K562 (cell line): ENCODE data around the gene HARS1. TPM values are rescaled to one million over a fixed set of nuclear protein-coding genes. Genes with fewer than 3 reads are reported as not detected.
A peak's percentile ranks its signal among the peaks of the same experiment; 100 is the strongest.

Source experiments
- BRD4 ChIP-seq: fragments of 200-600 bp; sonication (generic); IDR thresholded peaks from 2 replicates; pipeline ENCODE4 v1.6.1; 2017; ENCODE audit warnings: inconsistent platforms
- CCAR2 ChIP-seq: fragments of 200-400 bp; formaldehyde crosslinking; IDR thresholded peaks from 2 replicates; pipeline ENCODE4 v1.6.1; 2017; ENCODE audit warnings: mild to moderate bottlenecking, low read depth, low read length
- CHD2 ChIP-seq: IDR thresholded peaks from 2 replicates; pipeline ENCODE4 v1.6.1; 2011; ENCODE audit warnings: low read depth, low read length
- CREBBP ChIP-seq: IDR thresholded peaks from one replicate; pipeline ENCODE4 v1.6.1; 2012; ENCODE audit warnings: low read depth, mild to moderate bottlenecking, control low read depth, inconsistent platforms, low read length
- DPF2 ChIP-seq: fragments of 450-650 bp; IDR thresholded peaks from 2 replicates; pipeline ENCODE4 v1.6.1; 2016
- FOXK2 ChIP-seq, 2 experiments: fragments of 450-650 bp; IDR thresholded peaks in 1 of 2; conservative IDR thresholded peaks in 1 of 2; 2 replicates each; pipeline ENCODE4 v1.6.1; 2016; ENCODE audit warnings: low read depth in 2 of 2, mild to moderate bottlenecking in 1 of 2
- IRF2 ChIP-seq: sonication (generic); formaldehyde crosslinking; IDR thresholded peaks from 2 replicates; pipeline ENCODE4 v1.8.1; 2022; ENCODE audit warnings: mild to moderate bottlenecking, missing genetic modification reagents
- MCM2 ChIP-seq: fragments of 450-650 bp; IDR thresholded peaks from 2 replicates; pipeline ENCODE4 v1.6.1; 2017; ENCODE audit warnings: low read depth, mild to moderate bottlenecking
- POLR2AphosphoS2 ChIP-seq: IDR thresholded peaks from 2 replicates; pipeline ENCODE4 v1.6.1; 2012; ENCODE audit warnings: low read length, improper control_type of control experiment
- ZFP1 ChIP-seq: fragments of 450-650 bp; formaldehyde crosslinking; IDR thresholded peaks from 2 replicates; pipeline ENCODE4 v1.4.0; 2020; ENCODE audit warnings: mild to moderate bottlenecking, mixed read lengths
- ZNF316 ChIP-seq: fragments of 450-650 bp; IDR thresholded peaks from 2 replicates; pipeline ENCODE4 v1.6.1; 2016
- ZNF408 ChIP-seq: fragments of 250-450 bp; sonication (Bioruptor Pico); IDR thresholded peaks from 2 replicates; pipeline ENCODE4 v1.4.0; 2020; ENCODE audit warnings: low read depth, mild to moderate bottlenecking, moderate library complexity
- ZNF707 ChIP-seq: fragments of 250-450 bp; sonication (Bioruptor Pico); conservative IDR thresholded peaks from 2 replicates; pipeline ENCODE4 v1.8.0; 2022; ENCODE audit warnings: inconsistent platforms, mild to moderate bottlenecking, moderate library complexity
- polyA plus RNA-seq, 8 experiments: library from polyadenylated mRNA; depleted of rRNA in 4 of 8; stranded (reverse) in 5 of 8; unstranded in 3 of 8; fragments of >200 nt; fragmentation: Nextera tagmentation in 2 of 8; fragmentation: Illumina TruSeq in 1 of 8; extraction: Ambion mirVana in 2 of 8; extraction: Trizol in 1 of 8; gene quantifications; 2 replicates each; pipeline versions ENCODE4 v1.2.1 to v1.2.3, GENCODE V29; 2011 to 2014; ENCODE audit warnings: inconsistent platforms in 1 of 8, missing spikeins in 1 of 8
- total RNA-seq, 7 experiments: library from RNA; depleted of rRNA in 6 of 7; stranded (reverse); fragments of >200 nt in 6 of 7; fragmentation: Illumina TruSeq in 2 of 7; extraction: Trizol in 2 of 7; gene quantifications; 2 replicates each; pipeline versions ENCODE4 v1.2.1 to v1.2.3, GENCODE V29; 2011 to 2021; ENCODE audit warnings: low replicate concordance in 1 of 7
- TF ChIP-seq, protein P1 (sequence below): fragments of 250-450 bp; sonication (Bioruptor Pico); IDR thresholded peaks from 2 replicates; pipeline ENCODE4 v1.8.0; 2021; ENCODE audit warnings: mild to moderate bottlenecking, moderate library complexity
- TF ChIP-seq, protein P2 (sequence below): sonication (generic); formaldehyde crosslinking; IDR thresholded peaks from 2 replicates; pipeline ENCODE4 v1.8.0; 2022; ENCODE audit warnings: mild to moderate bottlenecking, low read depth, missing genetic modification reagents
- TF ChIP-seq, protein P3 (sequence below): fragments of 450-650 bp; formaldehyde crosslinking; IDR thresholded peaks from 2 replicates; pipeline ENCODE4 v1.4.0; 2020; ENCODE audit warnings: mild to moderate bottlenecking, moderate library complexity
- TF ChIP-seq, protein P4 (sequence below): sonication (generic); formaldehyde crosslinking; IDR thresholded peaks from 2 replicates; pipeline ENCODE4 v1.8.1; 2023; ENCODE audit warnings: mild to moderate bottlenecking, missing genetic modification reagents
- TF ChIP-seq, protein P5 (sequence below): fragments of 250-450 bp; sonication (Bioruptor Pico); IDR thresholded peaks from 2 replicates; pipeline ENCODE4 v1.8.0; 2022; ENCODE audit warnings: inconsistent platforms, mild to moderate bottlenecking, moderate library complexity, borderline replicate concordance
- TF ChIP-seq, protein P6 (sequence below): fragments of 450-650 bp; conservative IDR thresholded peaks from 2 replicates; pipeline ENCODE4 v1.6.1; 2016; ENCODE audit warnings: missing genetic modification characterization, low read depth, mild to moderate bottlenecking, control low read depth, missing compliant biosample characterization

HARS1 gene
- total and polyA plus RNA-seq, 9 of the 15 experiments (the other 6 are each of a cell fraction or from before 2014, with no cell fraction given) = 13.5 to 88.5 (median 75.2) TPM

DNA sequence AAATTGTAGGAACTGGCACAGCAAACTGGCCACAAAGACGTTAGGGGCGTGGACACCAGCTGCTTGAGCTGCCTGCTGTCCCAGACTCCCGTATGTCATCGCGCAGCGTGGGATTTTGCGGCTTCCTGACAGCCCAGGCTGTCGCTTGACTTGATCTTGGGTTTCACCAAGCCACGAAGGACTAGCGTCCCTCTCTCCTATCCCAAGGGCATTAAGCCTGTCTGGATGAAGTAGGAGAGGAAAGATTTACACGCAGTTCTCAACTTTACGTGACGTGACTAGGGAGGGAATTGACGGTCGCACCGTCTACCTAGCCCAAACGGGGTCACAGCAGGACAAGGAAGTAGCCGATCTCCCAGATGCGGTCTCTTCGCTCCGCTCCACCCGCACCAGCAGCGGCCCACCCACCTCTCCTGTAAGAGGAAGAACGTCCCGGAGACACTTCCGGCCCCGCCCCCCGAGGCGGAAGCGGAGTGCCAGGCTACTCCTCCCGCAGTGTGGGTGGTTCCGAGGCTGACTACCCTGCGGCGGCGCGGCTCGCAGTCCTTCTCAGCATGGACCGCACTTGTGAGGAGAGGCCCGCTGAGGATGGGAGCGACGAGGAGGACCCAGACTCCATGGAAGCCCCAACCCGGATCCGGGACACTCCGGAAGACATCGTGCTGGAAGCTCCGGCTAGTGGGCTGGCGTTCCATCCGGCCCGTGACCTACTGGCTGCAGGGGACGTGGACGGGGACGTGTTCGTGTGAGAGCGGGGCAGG lies 26.6 kb downstream of the HARS1 start, which contains the start of gene WDR55 (continued):
- TF ChIP-seq MCM2 (no peak), IRF2 (no peak), CREBBP (no peak), ZNF316 (no peak), FOXK2 (conservative IDR thresholded peaks at IDR 0.05 in 1 of 2, IDR thresholded peaks at IDR 0.05 in 1 of 2; ENCODE audit: low read depth in 2 of 2) (no peak), CHD2 (peak; percentile 64; the same call in 1 of the 2 replicates), DPF2 (peak; percentile 77), ZNF707 (CRISPR knock-in tag) (no peak), ZFP1 (no peak), ZNF408 (CRISPR knock-in tag) (no peak), CCAR2 (no peak), POLR2AphosphoS2 (0 out of 2 replicates have a peak, but pooled peaks have one; percentile 43), BRD4 (no peak)
- TF ChIP-seq, protein P1, sequence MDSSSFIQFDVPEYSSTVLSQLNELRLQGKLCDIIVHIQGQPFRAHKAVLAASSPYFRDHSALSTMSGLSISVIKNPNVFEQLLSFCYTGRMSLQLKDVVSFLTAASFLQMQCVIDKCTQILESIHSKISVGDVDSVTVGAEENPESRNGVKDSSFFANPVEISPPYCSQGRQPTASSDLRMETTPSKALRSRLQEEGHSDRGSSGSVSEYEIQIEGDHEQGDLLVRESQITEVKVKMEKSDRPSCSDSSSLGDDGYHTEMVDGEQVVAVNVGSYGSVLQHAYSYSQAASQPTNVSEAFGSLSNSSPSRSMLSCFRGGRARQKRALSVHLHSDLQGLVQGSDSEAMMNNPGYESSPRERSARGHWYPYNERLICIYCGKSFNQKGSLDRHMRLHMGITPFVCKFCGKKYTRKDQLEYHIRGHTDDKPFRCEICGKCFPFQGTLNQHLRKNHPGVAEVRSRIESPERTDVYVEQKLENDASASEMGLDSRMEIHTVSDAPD (CRISPR knock-in tag) = no peak
- TF ChIP-seq, protein P2, sequence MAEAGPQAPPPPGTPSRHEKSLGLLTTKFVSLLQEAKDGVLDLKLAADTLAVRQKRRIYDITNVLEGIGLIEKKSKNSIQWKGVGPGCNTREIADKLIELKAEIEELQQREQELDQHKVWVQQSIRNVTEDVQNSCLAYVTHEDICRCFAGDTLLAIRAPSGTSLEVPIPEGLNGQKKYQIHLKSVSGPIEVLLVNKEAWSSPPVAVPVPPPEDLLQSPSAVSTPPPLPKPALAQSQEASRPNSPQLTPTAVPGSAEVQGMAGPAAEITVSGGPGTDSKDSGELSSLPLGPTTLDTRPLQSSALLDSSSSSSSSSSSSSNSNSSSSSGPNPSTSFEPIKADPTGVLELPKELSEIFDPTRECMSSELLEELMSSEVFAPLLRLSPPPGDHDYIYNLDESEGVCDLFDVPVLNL = no peak
- TF ChIP-seq, protein P3, sequence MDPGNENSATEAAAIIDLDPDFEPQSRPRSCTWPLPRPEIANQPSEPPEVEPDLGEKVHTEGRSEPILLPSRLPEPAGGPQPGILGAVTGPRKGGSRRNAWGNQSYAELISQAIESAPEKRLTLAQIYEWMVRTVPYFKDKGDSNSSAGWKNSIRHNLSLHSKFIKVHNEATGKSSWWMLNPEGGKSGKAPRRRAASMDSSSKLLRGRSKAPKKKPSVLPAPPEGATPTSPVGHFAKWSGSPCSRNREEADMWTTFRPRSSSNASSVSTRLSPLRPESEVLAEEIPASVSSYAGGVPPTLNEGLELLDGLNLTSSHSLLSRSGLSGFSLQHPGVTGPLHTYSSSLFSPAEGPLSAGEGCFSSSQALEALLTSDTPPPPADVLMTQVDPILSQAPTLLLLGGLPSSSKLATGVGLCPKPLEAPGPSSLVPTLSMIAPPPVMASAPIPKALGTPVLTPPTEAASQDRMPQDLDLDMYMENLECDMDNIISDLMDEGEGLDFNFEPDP (CRISPR knock-in tag) = no peak
- TF ChIP-seq, protein P4, sequence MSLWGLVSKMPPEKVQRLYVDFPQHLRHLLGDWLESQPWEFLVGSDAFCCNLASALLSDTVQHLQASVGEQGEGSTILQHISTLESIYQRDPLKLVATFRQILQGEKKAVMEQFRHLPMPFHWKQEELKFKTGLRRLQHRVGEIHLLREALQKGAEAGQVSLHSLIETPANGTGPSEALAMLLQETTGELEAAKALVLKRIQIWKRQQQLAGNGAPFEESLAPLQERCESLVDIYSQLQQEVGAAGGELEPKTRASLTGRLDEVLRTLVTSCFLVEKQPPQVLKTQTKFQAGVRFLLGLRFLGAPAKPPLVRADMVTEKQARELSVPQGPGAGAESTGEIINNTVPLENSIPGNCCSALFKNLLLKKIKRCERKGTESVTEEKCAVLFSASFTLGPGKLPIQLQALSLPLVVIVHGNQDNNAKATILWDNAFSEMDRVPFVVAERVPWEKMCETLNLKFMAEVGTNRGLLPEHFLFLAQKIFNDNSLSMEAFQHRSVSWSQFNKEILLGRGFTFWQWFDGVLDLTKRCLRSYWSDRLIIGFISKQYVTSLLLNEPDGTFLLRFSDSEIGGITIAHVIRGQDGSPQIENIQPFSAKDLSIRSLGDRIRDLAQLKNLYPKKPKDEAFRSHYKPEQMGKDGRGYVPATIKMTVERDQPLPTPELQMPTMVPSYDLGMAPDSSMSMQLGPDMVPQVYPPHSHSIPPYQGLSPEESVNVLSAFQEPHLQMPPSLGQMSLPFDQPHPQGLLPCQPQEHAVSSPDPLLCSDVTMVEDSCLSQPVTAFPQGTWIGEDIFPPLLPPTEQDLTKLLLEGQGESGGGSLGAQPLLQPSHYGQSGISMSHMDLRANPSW (CRISPR knock-in tag) = 0 out of 2 replicates have a peak, but pooled peaks have one; percentile 5
- TF ChIP-seq, protein P5, sequence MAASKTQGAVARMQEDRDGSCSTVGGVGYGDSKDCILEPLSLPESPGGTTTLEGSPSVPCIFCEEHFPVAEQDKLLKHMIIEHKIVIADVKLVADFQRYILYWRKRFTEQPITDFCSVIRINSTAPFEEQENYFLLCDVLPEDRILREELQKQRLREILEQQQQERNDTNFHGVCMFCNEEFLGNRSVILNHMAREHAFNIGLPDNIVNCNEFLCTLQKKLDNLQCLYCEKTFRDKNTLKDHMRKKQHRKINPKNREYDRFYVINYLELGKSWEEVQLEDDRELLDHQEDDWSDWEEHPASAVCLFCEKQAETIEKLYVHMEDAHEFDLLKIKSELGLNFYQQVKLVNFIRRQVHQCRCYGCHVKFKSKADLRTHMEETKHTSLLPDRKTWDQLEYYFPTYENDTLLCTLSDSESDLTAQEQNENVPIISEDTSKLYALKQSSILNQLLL = no peak
- TF ChIP-seq, protein P6, sequence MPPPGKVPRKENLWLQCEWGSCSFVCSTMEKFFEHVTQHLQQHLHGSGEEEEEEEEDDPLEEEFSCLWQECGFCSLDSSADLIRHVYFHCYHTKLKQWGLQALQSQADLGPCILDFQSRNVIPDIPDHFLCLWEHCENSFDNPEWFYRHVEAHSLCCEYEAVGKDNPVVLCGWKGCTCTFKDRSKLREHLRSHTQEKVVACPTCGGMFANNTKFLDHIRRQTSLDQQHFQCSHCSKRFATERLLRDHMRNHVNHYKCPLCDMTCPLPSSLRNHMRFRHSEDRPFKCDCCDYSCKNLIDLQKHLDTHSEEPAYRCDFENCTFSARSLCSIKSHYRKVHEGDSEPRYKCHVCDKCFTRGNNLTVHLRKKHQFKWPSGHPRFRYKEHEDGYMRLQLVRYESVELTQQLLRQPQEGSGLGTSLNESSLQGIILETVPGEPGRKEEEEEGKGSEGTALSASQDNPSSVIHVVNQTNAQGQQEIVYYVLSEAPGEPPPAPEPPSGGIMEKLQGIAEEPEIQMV (tag) = no peak
